ENCODE measurements around the gene SIKE1. TPM values are rescaled to one million over a fixed set of nuclear protein-coding genes. Genes with fewer than 3 reads are reported as not detected.
"Not testable (repeated sequence)": the region's sequence is repeated elsewhere in the genome, so short reads cannot be mapped to it uniquely, and the experiment has no call there.

SIKE1 gene
- total RNA-seq, 1 experiment from 2014 or later, result 68.3 TPM

DNA sequence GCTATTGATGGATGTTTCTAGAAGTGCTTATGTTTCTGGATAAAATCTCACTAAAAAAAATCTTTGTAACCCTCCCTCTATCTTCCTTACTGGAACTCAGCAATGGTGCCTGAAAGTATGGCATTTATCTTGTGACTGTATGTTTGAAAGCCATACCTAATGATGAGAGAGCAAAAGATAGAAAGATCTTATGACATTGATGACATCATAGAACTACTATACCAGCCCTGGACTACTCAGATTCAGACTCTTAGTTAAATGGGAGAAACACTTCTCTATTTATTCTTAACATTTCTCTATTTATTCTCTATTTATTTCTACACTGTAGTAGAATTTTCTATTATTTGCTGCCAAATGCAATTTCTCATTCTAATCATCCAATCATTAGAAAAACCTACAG lies 41.5 kb upstream of the SIKE1 start:
- ChIA-PET POLR2A (ENCODE audit: low non-redundant PET) (no interaction called here), CTCF (no interaction called here)
- H3K4me3 ChIP-seq (ENCODE audit: low read depth, low read length, poor library complexity, severe bottlenecking), result no peak overlapping the region

GRCh38 chr1:114820392-114820791 lies 39.9 kb upstream of the SIKE1 start:
- H3K4me1 ChIP-seq (ENCODE audit: insufficient read depth, low read length, poor library complexity, severe bottlenecking), result no peaks in the 10 kb centered on the region
- H3K4me3 ChIP-seq (ENCODE audit: low read depth, low read length, poor library complexity, severe bottlenecking), result no peak overlapping the region
- H3K27ac ChIP-seq (ENCODE audit: low read depth, low read length, poor library complexity, severe bottlenecking), result no peak overlapping the region
- H3K36me3 ChIP-seq (ENCODE audit: insufficient read depth, low read length, poor library complexity, severe bottlenecking), result no peaks in the 10 kb centered on the region
- intact Hi-C loops (cut with micrococcal nuclease; ENCODE audit: unreplicated experiment), result no loop called here
- TF ChIP-seq, protein P1, sequence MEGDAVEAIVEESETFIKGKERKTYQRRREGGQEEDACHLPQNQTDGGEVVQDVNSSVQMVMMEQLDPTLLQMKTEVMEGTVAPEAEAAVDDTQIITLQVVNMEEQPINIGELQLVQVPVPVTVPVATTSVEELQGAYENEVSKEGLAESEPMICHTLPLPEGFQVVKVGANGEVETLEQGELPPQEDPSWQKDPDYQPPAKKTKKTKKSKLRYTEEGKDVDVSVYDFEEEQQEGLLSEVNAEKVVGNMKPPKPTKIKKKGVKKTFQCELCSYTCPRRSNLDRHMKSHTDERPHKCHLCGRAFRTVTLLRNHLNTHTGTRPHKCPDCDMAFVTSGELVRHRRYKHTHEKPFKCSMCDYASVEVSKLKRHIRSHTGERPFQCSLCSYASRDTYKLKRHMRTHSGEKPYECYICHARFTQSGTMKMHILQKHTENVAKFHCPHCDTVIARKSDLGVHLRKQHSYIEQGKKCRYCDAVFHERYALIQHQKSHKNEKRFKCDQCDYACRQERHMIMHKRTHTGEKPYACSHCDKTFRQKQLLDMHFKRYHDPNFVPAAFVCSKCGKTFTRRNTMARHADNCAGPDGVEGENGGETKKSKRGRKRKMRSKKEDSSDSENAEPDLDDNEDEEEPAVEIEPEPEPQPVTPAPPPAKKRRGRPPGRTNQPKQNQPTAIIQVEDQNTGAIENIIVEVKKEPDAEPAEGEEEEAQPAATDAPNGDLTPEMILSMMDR (conservative IDR thresholded peaks at IDR 0.05; ENCODE audit: low read depth, low read length), result no peak
- TF ChIP-seq EZH2 (IDR thresholded peaks at IDR 0.05; ENCODE audit: borderline replicate concordance, low read depth, low read length, poor library complexity, severe bottlenecking), result no peak
- DNase-seq (ENCODE audit: low spot score), result no peak
- ChIA-PET POLR2A (ENCODE audit: low non-redundant PET) (no interaction called here), CTCF (interaction anchor here (0.5 kb wide), 1 partner anchor 171 kb away, joined by 4 read pairs; no protein-coding TSS in a partner anchor)
- H3K27me3 ChIP-seq (replicated peaks; ENCODE audit: insufficient read depth, low read depth, low read length, poor library complexity), result peaks cover 4% of the 10 kb centered on the region
- no peaks in the 10 kb centered on the region for H3K9me3 ChIP-seq (ENCODE audit: low read depth, low read length, poor library complexity, severe bottlenecking)
- no TSS peak for BruUV-seq (replicated peaks)

More for the DNA sequence above, 41.5 kb upstream of the SIKE1 start:
- intact Hi-C loops (cut with micrococcal nuclease; ENCODE audit: unreplicated experiment), result no loop called here
- Histone ChIP-seq H3K4me1 (ENCODE audit: insufficient read depth, low read length, poor library complexity, severe bottlenecking) (no peaks in the 10 kb centered on the region), H3K27ac (ENCODE audit: low read depth, low read length, poor library complexity, severe bottlenecking) (no peak overlapping the region), H3K27me3 (replicated peaks; ENCODE audit: insufficient read depth, low read depth, low read length, poor library complexity) (no peaks in the 10 kb centered on the region), H3K9me3 (ENCODE audit: low read depth, low read length, poor library complexity, severe bottlenecking) (no peaks in the 10 kb centered on the region), H3K36me3 (ENCODE audit: insufficient read depth, low read length, poor library complexity, severe bottlenecking) (no peaks in the 10 kb centered on the region)
- no peak for TF ChIP-seq EZH2 (IDR thresholded peaks at IDR 0.05; ENCODE audit: borderline replicate concordance, low read depth, low read length, poor library complexity, severe bottlenecking)
- TF ChIP-seq, protein P1 (conservative IDR thresholded peaks at IDR 0.05; ENCODE audit: low read depth, low read length), result no peak
- BruUV-seq (replicated peaks), result no TSS peak
- DNase-seq (ENCODE audit: low spot score), result no peak

GRCh38 chr1:114819869-114820268 lies 39.4 kb upstream of the SIKE1 start:
- Histone ChIP-seq H3K27me3 (replicated peaks; ENCODE audit: insufficient read depth, low read depth, low read length, poor library complexity) (peaks cover 4% of the 10 kb centered on the region), H3K9me3 (ENCODE audit: low read depth, low read length, poor library complexity, severe bottlenecking) (no peaks in the 10 kb centered on the region), H3K27ac (ENCODE audit: low read depth, low read length, poor library complexity, severe bottlenecking) (no peak overlapping the region), H3K4me1 (ENCODE audit: insufficient read depth, low read length, poor library complexity, severe bottlenecking) (no peaks in the 10 kb centered on the region), H3K4me3 (ENCODE audit: low read depth, low read length, poor library complexity, severe bottlenecking) (no peak overlapping the region), H3K36me3 (ENCODE audit: insufficient read depth, low read length, poor library complexity, severe bottlenecking) (no peaks in the 10 kb centered on the region)
- BruUV-seq (replicated peaks), result no TSS peak
- no peak for TF ChIP-seq EZH2 (IDR thresholded peaks at IDR 0.05; ENCODE audit: borderline replicate concordance, low read depth, low read length, poor library complexity, severe bottlenecking)
- TF ChIP-seq, protein P1 (conservative IDR thresholded peaks at IDR 0.05; ENCODE audit: low read depth, low read length), result no peak
- CTCF ChIA-PET, result interaction anchor here (0.5 kb wide), 1 partner anchor 171 kb away, joined by 4 read pairs; no protein-coding TSS in a partner anchor
- intact Hi-C loops (cut with micrococcal nuclease; ENCODE audit: unreplicated experiment), result no loop called here
- POLR2A ChIA-PET (ENCODE audit: low non-redundant PET), result no interaction called here
- DNase-seq (ENCODE audit: low spot score), result no peak

- H3K36me3 ChIP-seq (ENCODE audit: insufficient read depth, low read length, poor library complexity, severe bottlenecking); BruUV-seq (replicated peaks); H3K27ac ChIP-seq (ENCODE audit: low read depth, low read length, poor library complexity, severe bottlenecking); DNase-seq (ENCODE audit: low spot score); H3K4me1 ChIP-seq (ENCODE audit: insufficient read depth, low read length, poor library complexity, severe bottlenecking); H3K4me3 ChIP-seq (ENCODE audit: low read depth, low read length, poor library complexity, severe bottlenecking); H3K9me3 ChIP-seq (ENCODE audit: low read depth, low read length, poor library complexity, severe bottlenecking); CTCF ChIA-PET; POLR2A ChIA-PET (ENCODE audit: low non-redundant PET); intact Hi-C loops (cut with micrococcal nuclease; ENCODE audit: unreplicated experiment): not testable (repeated sequence)
- H3K27me3 ChIP-seq (replicated peaks; ENCODE audit: insufficient read depth, low read depth, low read length, poor library complexity), result peaks cover 33% of the 10 kb centered on the region
Observed at GRCh38 chr1:114804449-114804848, 24.0 kb upstream of the SIKE1 start.

All from A673 (cell line).